ENCODE results near the gene SENP1.

DNA sequence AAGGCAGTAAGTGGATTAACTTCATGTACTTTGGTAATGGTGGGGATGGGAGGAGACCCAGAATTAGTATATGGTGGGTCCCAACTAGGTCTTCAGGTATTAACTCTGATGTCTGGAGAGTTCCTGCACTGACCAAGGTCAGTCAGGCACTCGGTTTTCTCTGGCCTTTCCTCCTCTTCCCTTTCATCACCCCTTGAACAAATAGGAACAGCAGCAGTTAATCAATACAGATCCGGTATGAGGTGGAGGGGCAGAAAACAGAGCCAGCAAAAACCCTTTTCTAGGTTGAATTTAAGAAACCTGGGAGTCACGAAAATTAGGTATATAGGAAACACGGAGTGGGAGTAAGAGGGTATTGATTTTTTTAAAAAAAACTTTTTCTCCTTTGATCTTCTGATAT is 17.3 kb upstream of the SENP1 start:
- TF ChIP-seq, protein P1, sequence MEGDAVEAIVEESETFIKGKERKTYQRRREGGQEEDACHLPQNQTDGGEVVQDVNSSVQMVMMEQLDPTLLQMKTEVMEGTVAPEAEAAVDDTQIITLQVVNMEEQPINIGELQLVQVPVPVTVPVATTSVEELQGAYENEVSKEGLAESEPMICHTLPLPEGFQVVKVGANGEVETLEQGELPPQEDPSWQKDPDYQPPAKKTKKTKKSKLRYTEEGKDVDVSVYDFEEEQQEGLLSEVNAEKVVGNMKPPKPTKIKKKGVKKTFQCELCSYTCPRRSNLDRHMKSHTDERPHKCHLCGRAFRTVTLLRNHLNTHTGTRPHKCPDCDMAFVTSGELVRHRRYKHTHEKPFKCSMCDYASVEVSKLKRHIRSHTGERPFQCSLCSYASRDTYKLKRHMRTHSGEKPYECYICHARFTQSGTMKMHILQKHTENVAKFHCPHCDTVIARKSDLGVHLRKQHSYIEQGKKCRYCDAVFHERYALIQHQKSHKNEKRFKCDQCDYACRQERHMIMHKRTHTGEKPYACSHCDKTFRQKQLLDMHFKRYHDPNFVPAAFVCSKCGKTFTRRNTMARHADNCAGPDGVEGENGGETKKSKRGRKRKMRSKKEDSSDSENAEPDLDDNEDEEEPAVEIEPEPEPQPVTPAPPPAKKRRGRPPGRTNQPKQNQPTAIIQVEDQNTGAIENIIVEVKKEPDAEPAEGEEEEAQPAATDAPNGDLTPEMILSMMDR (IDR thresholded peaks at IDR 0.05), result no peak
- no peak for TF ChIP-seq POLR2A (IDR thresholded peaks at IDR 0.05)
